Loucy (cell line): ENCODE data around the gene CLEC12A.
"Not testable (repeated sequence)": the region's sequence is repeated elsewhere in the genome, so short reads cannot be mapped to it uniquely, and the experiment has no call there.

Source experiments
- H2AFZ ChIP-seq: fragments of 200-600 bp; sonication (generic); 2 replicates; pipeline ENCODE4 v1.6.0; 2016; ENCODE audit warnings: antibody characterized with exemption, mild to moderate bottlenecking, low read length, moderate library complexity
- H3F3A ChIP-seq: fragments of 200-600 bp; 2 replicates; pipeline ENCODE4 v1.6.0; 2016; ENCODE audit warnings: antibody characterized with exemption, low read depth, mild to moderate bottlenecking
- H3K27me3 ChIP-seq: fragments of 200-600 bp; sonication (generic); 2 replicates; pipeline ENCODE4 v1.6.1; 2014; ENCODE audit warnings: low read length, mild to moderate bottlenecking; ENCODE audit not compliant: insufficient read depth, poor library complexity, severe bottlenecking
- H3K36me3 ChIP-seq: fragments of 200-600 bp; sonication (generic); 2 replicates; pipeline ENCODE4 v1.6.1; 2016; ENCODE audit warnings: low read length; ENCODE audit not compliant: insufficient read depth
- H3K4me1 ChIP-seq: fragments of 200-600 bp; sonication (generic); 2 replicates; pipeline ENCODE4 v1.5.1; 2014; ENCODE audit warnings: low read length, mild to moderate bottlenecking; ENCODE audit not compliant: insufficient read depth, poor library complexity, severe bottlenecking
- H3K4me2 ChIP-seq: fragments of 200-600 bp; sonication (generic); 2 replicates; pipeline ENCODE4 v1.6.0; 2014; ENCODE audit warnings: antibody characterized with exemption, low read length, low read depth, mild to moderate bottlenecking; ENCODE audit not compliant: poor library complexity, severe bottlenecking
- H3K4me3 ChIP-seq: fragments of 200-600 bp; sonication (generic); 2 replicates; pipeline ENCODE4 v1.5.1; 2014; ENCODE audit warnings: low read length, mild to moderate bottlenecking, mixed read lengths; ENCODE audit not compliant: poor library complexity, severe bottlenecking
- H3K79me2 ChIP-seq: fragments of 200-600 bp; sonication (generic); 2 replicates; pipeline ENCODE4 v1.6.1; 2014; ENCODE audit warnings: low read length; ENCODE audit not compliant: insufficient read depth
- H3K9ac ChIP-seq: fragments of 200-600 bp; sonication (generic); 2 replicates; pipeline ENCODE4 v1.6.0; 2014; ENCODE audit warnings: mild to moderate bottlenecking, low read depth, low read length, moderate library complexity; ENCODE audit not compliant: poor library complexity, severe bottlenecking
- H3K9me2 ChIP-seq: fragments of 200-600 bp; sonication (generic); replicated peaks from 2 replicates; pipeline ENCODE4 v1.6.1; 2016; ENCODE audit warnings: low read depth, low read length, mixed read lengths
- H3K9me3 ChIP-seq: fragments of 200-600 bp; sonication (generic); 2 replicates; pipeline ENCODE4 v1.6.1; 2014; ENCODE audit warnings: mild to moderate bottlenecking, antibody characterized with exemption, low read length, low read depth; ENCODE audit not compliant: insufficient read depth
- H4K20me1 ChIP-seq: fragments of 200-600 bp; sonication (generic); 2 replicates; pipeline ENCODE4 v1.6.0; 2014; ENCODE audit warnings: antibody characterized with exemption, low read length, mild to moderate bottlenecking; ENCODE audit not compliant: insufficient read depth, poor library complexity, severe bottlenecking
- EZH2phosphoT487 ChIP-seq: fragments of 200-600 bp; IDR thresholded peaks from 2 replicates; pipeline ENCODE4 v1.6.1; 2018; ENCODE audit warnings: antibody characterized with exemption, mild to moderate bottlenecking, moderate library complexity, borderline replicate concordance
- TF ChIP-seq, protein P1 (sequence below): fragments of 200-600 bp; sonication (generic); conservative IDR thresholded peaks from 2 replicates; pipeline ENCODE4 v1.5.1; 2014; ENCODE audit warnings: mild to moderate bottlenecking, antibody characterized with exemption, low read length

Gene CLEC12A

DNA sequence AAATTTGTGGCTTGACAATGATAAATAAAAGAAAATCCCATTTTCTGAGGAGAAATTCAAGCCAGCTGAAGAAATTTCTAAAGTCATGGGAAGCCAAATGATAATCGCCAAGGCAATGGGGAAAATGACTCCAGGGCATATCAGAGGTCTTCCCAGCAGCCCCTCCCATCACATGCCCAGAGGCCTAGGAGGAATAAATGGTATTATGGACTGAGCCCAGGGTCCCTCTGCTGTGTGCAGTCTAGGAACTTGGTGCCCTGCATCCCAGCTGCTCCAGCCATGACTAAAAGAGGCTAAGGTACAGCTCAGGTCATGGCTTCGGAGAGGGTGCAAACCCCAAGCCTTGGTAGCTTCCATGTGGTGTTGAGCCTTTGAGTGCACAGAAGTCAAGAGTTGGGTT is 4.4 kb downstream of the CLEC12A start:
- H3K36me3 ChIP-seq = no peaks in the 10 kb centered on the region
- H4K20me1 ChIP-seq = no peaks in the 10 kb centered on the region
- no peak overlapping the region for H3K4me2 ChIP-seq
- H3K9me2 ChIP-seq = no peaks in the 10 kb centered on the region
- no peaks in the 10 kb centered on the region for H3K27me3 ChIP-seq
- no peak overlapping the region for H3K9ac ChIP-seq
- peaks cover 11% of the 10 kb centered on the region for H3K4me1 ChIP-seq
- no peaks in the 10 kb centered on the region for H3K79me2 ChIP-seq
- TF ChIP-seq, protein P1, sequence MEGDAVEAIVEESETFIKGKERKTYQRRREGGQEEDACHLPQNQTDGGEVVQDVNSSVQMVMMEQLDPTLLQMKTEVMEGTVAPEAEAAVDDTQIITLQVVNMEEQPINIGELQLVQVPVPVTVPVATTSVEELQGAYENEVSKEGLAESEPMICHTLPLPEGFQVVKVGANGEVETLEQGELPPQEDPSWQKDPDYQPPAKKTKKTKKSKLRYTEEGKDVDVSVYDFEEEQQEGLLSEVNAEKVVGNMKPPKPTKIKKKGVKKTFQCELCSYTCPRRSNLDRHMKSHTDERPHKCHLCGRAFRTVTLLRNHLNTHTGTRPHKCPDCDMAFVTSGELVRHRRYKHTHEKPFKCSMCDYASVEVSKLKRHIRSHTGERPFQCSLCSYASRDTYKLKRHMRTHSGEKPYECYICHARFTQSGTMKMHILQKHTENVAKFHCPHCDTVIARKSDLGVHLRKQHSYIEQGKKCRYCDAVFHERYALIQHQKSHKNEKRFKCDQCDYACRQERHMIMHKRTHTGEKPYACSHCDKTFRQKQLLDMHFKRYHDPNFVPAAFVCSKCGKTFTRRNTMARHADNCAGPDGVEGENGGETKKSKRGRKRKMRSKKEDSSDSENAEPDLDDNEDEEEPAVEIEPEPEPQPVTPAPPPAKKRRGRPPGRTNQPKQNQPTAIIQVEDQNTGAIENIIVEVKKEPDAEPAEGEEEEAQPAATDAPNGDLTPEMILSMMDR = no peak
- TF ChIP-seq EZH2phosphoT487 = no peak
- no peak overlapping the region for H3K4me3 ChIP-seq
- no peaks in the 10 kb centered on the region for H3F3A ChIP-seq
- no peaks in the 10 kb centered on the region; the same call in 1 of the 2 replicates for H3K9me3 ChIP-seq
- no peak overlapping the region for H2AFZ ChIP-seq

DNA sequence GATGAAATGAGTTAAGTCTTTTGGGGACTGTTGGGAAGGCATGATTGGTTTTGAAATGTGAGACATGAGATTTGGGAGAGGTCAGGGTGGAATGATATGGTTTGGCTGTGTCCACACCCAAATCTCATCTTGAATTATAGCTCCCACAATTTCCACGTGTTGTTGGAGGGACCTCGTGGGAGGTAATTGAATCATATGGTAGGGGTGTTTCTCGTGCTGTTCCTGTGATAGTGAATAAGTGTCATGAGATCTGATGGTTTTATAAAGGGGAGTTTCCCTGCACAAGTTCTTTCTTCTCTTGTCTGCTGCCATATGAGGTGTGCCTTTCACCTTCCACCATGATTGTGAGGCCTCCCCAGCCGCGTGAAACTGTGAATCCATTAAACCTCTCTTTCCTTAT is 5.4 kb downstream of the CLEC12A start:
- not testable (repeated sequence) for H3K79me2 ChIP-seq, H3K9me2 ChIP-seq, H3K4me3 ChIP-seq, H3F3A ChIP-seq, H3K4me2 ChIP-seq, H2AFZ ChIP-seq, H4K20me1 ChIP-seq, H3K36me3 ChIP-seq, H3K9me3 ChIP-seq, H3K27me3 ChIP-seq, H3K9ac ChIP-seq, H3K4me1 ChIP-seq

DNA sequence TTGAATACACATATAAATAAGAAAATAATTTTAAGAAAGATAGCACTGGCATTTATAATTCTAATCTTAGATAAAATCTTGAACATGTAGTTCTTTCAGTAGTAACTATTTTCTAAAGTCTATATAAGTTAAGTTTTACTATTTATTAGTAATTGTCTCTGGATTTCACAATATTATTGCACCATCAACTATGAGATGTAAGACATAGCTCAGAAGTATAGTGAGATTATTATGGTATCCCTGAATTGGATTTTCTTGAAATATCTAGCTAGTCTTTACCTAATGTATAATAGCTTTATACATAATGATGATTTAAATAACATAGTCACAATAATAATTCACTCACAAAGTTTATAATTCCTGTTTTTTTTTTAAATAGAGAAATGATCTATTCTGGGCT is 6.7 kb downstream of the CLEC12A start:
- H3K36me3 ChIP-seq = no peaks in the 10 kb centered on the region
- TF ChIP-seq EZH2phosphoT487 = no peak
- TF ChIP-seq, protein P1 = no peak
- H3K4me3 ChIP-seq = no peak overlapping the region
- H3F3A ChIP-seq = no peaks in the 10 kb centered on the region
- no peaks in the 10 kb centered on the region for H3K9me2 ChIP-seq
- no peaks in the 10 kb centered on the region for H3K4me1 ChIP-seq
- H3K9me3 ChIP-seq = no peaks in the 10 kb centered on the region; the same call in 1 of the 2 replicates
- H3K79me2 ChIP-seq = no peaks in the 10 kb centered on the region
- no peak overlapping the region for H3K4me2 ChIP-seq
- H4K20me1 ChIP-seq = no peaks in the 10 kb centered on the region
- no peak overlapping the region for H3K9ac ChIP-seq
- H2AFZ ChIP-seq = no peak overlapping the region
- no peaks in the 10 kb centered on the region for H3K27me3 ChIP-seq

DNA sequence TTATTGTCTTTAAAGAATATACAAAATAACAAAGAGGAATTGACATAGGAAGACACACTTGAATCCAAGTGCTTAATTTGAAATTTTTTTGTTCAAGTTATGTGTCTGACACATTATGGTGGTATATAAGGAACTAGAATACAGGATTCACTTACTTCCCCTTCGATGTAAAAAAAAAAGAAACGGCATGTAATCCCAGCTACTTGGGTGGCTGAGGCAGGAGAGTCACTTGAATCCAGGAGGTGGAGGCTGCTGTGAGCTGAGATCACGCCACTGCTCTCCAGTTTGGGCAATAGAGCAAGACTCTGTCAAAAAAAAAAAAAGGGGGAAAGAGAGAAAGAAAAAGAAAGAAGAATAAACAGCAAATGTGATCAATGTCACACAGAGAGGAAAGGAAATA is 8.9 kb downstream of the CLEC12A start:
- Histone ChIP-seq H3F3A (no peaks in the 10 kb centered on the region), H3K4me2 (no peak overlapping the region), H3K9ac (no peak overlapping the region), H2AFZ (no peak overlapping the region), H3K36me3 (no peaks in the 10 kb centered on the region), H3K4me3 (no peak overlapping the region), H3K9me3 (no peaks in the 10 kb centered on the region; the same call in 1 of the 2 replicates), H3K4me1 (no peaks in the 10 kb centered on the region), H3K79me2 (no peaks in the 10 kb centered on the region), H3K9me2 (no peaks in the 10 kb centered on the region), H3K27me3 (no peaks in the 10 kb centered on the region), H4K20me1 (no peaks in the 10 kb centered on the region)
- TF ChIP-seq, protein P1 = no peak
- TF ChIP-seq EZH2phosphoT487 = no peak
